GM06990 (cell line): ENCODE measurements around the gene ACOT6.
"Not testable (repeated sequence)": the region's sequence is repeated elsewhere in the genome, so short reads cannot be mapped to it uniquely, and the experiment has no call there.

ENCODE experiments used
- DNase-seq: peaks from one replicate; pipeline ENCODE4 v3.0.0-alpha.2; 2011; ENCODE audit not compliant: insufficient read length; ENCODE audit errors: extremely low read depth
- H3K27me3 ChIP-seq: replicated peaks from 2 replicates; pipeline ENCODE4 v1.6.0; 2011; ENCODE audit warnings: low read length; ENCODE audit not compliant: control insufficient read depth, insufficient read depth
- H3K36me3 ChIP-seq: 2 replicates; pipeline ENCODE4 v1.5.1; 2011; ENCODE audit warnings: low read length; ENCODE audit not compliant: control insufficient read depth, insufficient read depth
- H3K4me3 ChIP-seq: replicated peaks from 2 replicates; pipeline ENCODE4 v1.5.1; 2011; ENCODE audit warnings: low read depth, mild to moderate bottlenecking, control low read depth, low read length
- CTCF ChIP-seq: IDR thresholded peaks from 2 replicates; pipeline ENCODE4 v1.5.1; 2011; ENCODE audit warnings: low read length, control low read depth, mild to moderate bottlenecking, inconsistent platforms; ENCODE audit not compliant: insufficient read depth, poor library complexity, severe bottlenecking

Gene ACOT6

GRCh38 chr14:73612339-73613045 lies at the start of gene ACOT6:
Gene ACOT6, plus strand, starts transcription at chr14:73612517. Its CDS starts 55 bp downstream, at chr14:73612572.
- TF ChIP-seq CTCF: no peak
- H3K36me3 ChIP-seq: no peaks in the 10 kb centered on the region
- peak; percentile 70 for DNase-seq
- H3K4me3 ChIP-seq: peak within 1 kb of the TSS; percentile 70
- H3K27me3 ChIP-seq: no peaks in the 10 kb centered on the region

DNA sequence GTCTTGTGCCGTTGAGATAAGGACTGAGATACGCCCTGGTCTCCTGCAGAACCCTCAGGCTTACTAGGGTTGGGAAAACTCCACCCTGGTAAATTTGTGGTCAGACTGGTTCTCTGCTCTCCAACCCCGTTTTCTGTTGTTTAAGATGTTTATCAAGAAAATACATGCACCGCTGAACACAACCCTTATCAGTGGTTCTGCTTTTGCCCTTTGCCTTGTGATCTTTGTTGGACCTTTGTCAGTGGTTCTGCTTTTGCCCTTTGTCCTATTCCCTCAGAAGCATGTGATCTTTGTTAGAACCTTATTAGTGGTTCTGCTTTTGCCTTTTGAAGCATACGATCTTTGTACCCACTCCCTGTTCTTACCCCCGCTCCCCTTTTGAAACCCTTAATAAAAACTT lies 49.6 kb upstream of the ACOT6 start:
- not testable (repeated sequence) for H3K4me3 ChIP-seq, DNase-seq, H3K36me3 ChIP-seq, H3K27me3 ChIP-seq

GRCh38 chr14:73566431-73566830 lies 45.9 kb upstream of the ACOT6 start:
- not testable (repeated sequence) for H3K27me3 ChIP-seq, H3K4me3 ChIP-seq, H3K36me3 ChIP-seq, DNase-seq

- not testable (repeated sequence) for H3K27me3 ChIP-seq, H3K4me3 ChIP-seq
These were observed 45.4 kb upstream of the ACOT6 start for GRCh38 chr14:73566935-73567334.

GRCh38 chr14:73567358-73567757 lies 45.0 kb upstream of the ACOT6 start:
- Histone ChIP-seq H3K36me3 (no peaks in the 10 kb centered on the region), H3K27me3 (no peaks in the 10 kb centered on the region), H3K4me3 (no peak overlapping the region)
- no peak for DNase-seq
- TF ChIP-seq CTCF: no peak

More at GRCh38 chr14:73566935-73567334, 45.4 kb upstream of the ACOT6 start:
- H3K36me3 ChIP-seq, DNase-seq: not testable (repeated sequence)

GRCh38 chr14:73567951-73568885 lies 44.1 kb upstream of the ACOT6 start:
- TF ChIP-seq CTCF: no peak
- DNase-seq: no peak
- H3K27me3 ChIP-seq: no peaks in the 10 kb centered on the region
- H3K36me3 ChIP-seq: no peaks in the 10 kb centered on the region
- H3K4me3 ChIP-seq: peak overlapping the region; percentile 54

GRCh38 chr14:73568886-73569184 lies 43.5 kb upstream of the ACOT6 start:
- not testable (repeated sequence) for H3K36me3 ChIP-seq, DNase-seq, H3K27me3 ChIP-seq
- peak overlapping the region; percentile 54 for H3K4me3 ChIP-seq
